Stomach (tissue), 9 donors: ENCODE data around the gene HSD11B1L. TPM values are rescaled to one million over a fixed set of nuclear protein-coding genes. Genes with fewer than 3 reads are reported as not detected.

Experiments
- DNase-seq, 2 donors: peaks; one replicate each; pipeline versions ENCODE4 v3.0.0 to v3.0.0-alpha.2; 2013 to 2019
- H3K27ac ChIP-seq, 5 donors: fragments of 200-600 bp in 4 of 5; sonication (generic) in 4 of 5; one replicate each; pipeline ENCODE4 v1.5.1; 2013 to 2019; ENCODE audit warnings: mild to moderate bottlenecking in 1 of 5, moderate library complexity in 1 of 5
- H3K27me3 ChIP-seq, 3 donors: fragments of 200-600 bp; sonication (generic); one replicate each; pipeline ENCODE4 v1.5.1; 2017 to 2019; ENCODE audit warnings: mixed run types in 1 of 3
- H3K36me3 ChIP-seq, 4 donors: fragments of 200-600 bp; sonication (generic); 1 replicate in 3 of 4; 2 replicates in 1 of 4; pipeline ENCODE4 v1.5.1; 2016 to 2019
- H3K4me1 ChIP-seq, 4 donors: fragments of 200-600 bp; sonication (generic); one replicate each; pipeline ENCODE4 v1.5.1; 2016 to 2019
- H3K4me3 ChIP-seq, 4 donors: fragments of 200-600 bp; sonication (generic) in 3 of 4; one replicate each; pipeline ENCODE4 v1.5.1; 2016 to 2019; ENCODE audit warnings: mild to moderate bottlenecking in 1 of 4
- H3K9me3 ChIP-seq, 4 donors: fragments of 200-600 bp; sonication (generic); one replicate each; pipeline ENCODE4 v1.5.1; 2016 to 2019
- CTCF ChIP-seq, 7 experiments: fragments of 450-650 bp in 4 of 7; fragments of 200-600 bp in 3 of 7; sonication (generic) in 3 of 7; IDR thresholded peaks; one replicate each; pipeline ENCODE4 v1.5.1; 2016 to 2019; ENCODE audit warnings: antibody characterized with exemption in 7 of 7, control low read depth in 2 of 7, mild to moderate bottlenecking in 1 of 7
- EP300 ChIP-seq: sonication (generic); formaldehyde crosslinking; IDR thresholded peaks from one replicate; pipeline ENCODE4 v1.6.1; 2017; ENCODE audit warnings: antibody characterized with exemption
- POLR2A ChIP-seq, 4 donors: fragments of 450-650 bp; IDR thresholded peaks; one replicate each; pipeline ENCODE4 v1.6.1; 2016; ENCODE audit warnings: antibody characterized with exemption in 4 of 4, control low read depth in 2 of 4, mild to moderate bottlenecking in 1 of 4, moderate library complexity in 1 of 4
- POLR2AphosphoS5 ChIP-seq, 3 donors: sonication (generic); formaldehyde crosslinking; IDR thresholded peaks; one replicate each; pipeline ENCODE4 v1.6.1; 2016; ENCODE audit warnings: antibody characterized with exemption in 3 of 3
- WGBS, 5 donors: extraction: QIAGEN DNeasy Blood & Tissue Kit in 3 of 5; methylation state at CpG; one replicate each; pipeline versions ENCODE4 v1.1.5 to v1.1.7; 2013 to 2018; 5-methylcytosine and 5-hydroxymethylcytosine counted together
- intact Hi-C: fragments of 100-400 bp; cut with DNase I; formaldehyde crosslinking; loops from one replicate; pipeline ENCODE4 v1.15.1; 2023; ENCODE audit warnings: low total_unique reads
- polyA plus RNA-seq, 3 donors: library from polyadenylated mRNA; stranded (reverse); fragments of 200-250 nt; gene quantifications; one replicate each; pipeline ENCODE4 v1.2.3, GENCODE V29; 2013
- total RNA-seq, 5 donors: library from RNA; depleted of rRNA; stranded (reverse); fragments of >200 nt; gene quantifications; one replicate each; pipeline versions ENCODE4 v1.1.0 to v1.2.3, GENCODE V29; 2014 to 2016
- donor health status: healthy with polysubstance abuse.
- donor health status: Bipolar disorder and iron deficiency.
- donor health status: healthy.

Gene HSD11B1L
- total and polyA plus RNA-seq, 8 donors, result 0.89 to 26.8 (median 5.4) TPM

GRCh38 chr19:5679289-5680083 is 1.3 kb upstream of the HSD11B1L start:
- no peaks in the 10 kb centered on the region for H3K9me3 ChIP-seq
- peak overlapping the region; percentile 82 to 94 (median 91) for H3K27ac ChIP-seq
- H3K27me3 ChIP-seq, result no peaks in the 10 kb centered on the region
- TF ChIP-seq CTCF (IDR thresholded peaks at IDR 0.05) (no peak), POLR2A (IDR thresholded peaks at IDR 0.05) (no peak), EP300 (no peak), POLR2AphosphoS5 (IDR thresholded peaks at IDR 0.05) (no peak)
- peaks cover 13 to 26% (median 24%) of the 10 kb centered on the region in 4 donors for H3K4me1 ChIP-seq
- peak overlapping the region; percentile 70 to 98 (median 80) for H3K4me3 ChIP-seq
- intact Hi-C loops, result no loop called here
- 21 to 48% (median 25%) methylated on average over 7 to 26 of the region's 26 CpGs for WGBS, 5 donors
- H3K36me3 ChIP-seq, result peaks cover 0 to 13% (median 12%) of the 10 kb centered on the region in 4 donors
- no peak for DNase-seq

- 0 to 1% (median 0%) methylated on average over 20 to 23 of the region's 23 CpGs for WGBS, 5 donors
- DNase-seq, result no peak
- Histone ChIP-seq H3K9me3 (no peaks in the 10 kb centered on the region), H3K27me3 (no peaks in the 10 kb centered on the region), H3K36me3 (peaks cover 0 to 13% (median 12%) of the 10 kb centered on the region in 4 donors), H3K4me1 (peaks cover 13 to 26% (median 24%) of the 10 kb centered on the region in 4 donors), H3K27ac (peak overlapping the region; percentile 82 to 94 (median 91)), H3K4me3 (peak overlapping the region; percentile 70 to 98 (median 80))
- intact Hi-C loops, result no loop called here
- TF ChIP-seq POLR2A (IDR thresholded peaks at IDR 0.05) (no peak), EP300 (no peak), POLR2AphosphoS5 (IDR thresholded peaks at IDR 0.05) (no peak), CTCF (IDR thresholded peaks at IDR 0.05) (no peak)
These were observed 767 bp upstream of the HSD11B1L start for GRCh38 chr19:5680084-5680436.

DNA sequence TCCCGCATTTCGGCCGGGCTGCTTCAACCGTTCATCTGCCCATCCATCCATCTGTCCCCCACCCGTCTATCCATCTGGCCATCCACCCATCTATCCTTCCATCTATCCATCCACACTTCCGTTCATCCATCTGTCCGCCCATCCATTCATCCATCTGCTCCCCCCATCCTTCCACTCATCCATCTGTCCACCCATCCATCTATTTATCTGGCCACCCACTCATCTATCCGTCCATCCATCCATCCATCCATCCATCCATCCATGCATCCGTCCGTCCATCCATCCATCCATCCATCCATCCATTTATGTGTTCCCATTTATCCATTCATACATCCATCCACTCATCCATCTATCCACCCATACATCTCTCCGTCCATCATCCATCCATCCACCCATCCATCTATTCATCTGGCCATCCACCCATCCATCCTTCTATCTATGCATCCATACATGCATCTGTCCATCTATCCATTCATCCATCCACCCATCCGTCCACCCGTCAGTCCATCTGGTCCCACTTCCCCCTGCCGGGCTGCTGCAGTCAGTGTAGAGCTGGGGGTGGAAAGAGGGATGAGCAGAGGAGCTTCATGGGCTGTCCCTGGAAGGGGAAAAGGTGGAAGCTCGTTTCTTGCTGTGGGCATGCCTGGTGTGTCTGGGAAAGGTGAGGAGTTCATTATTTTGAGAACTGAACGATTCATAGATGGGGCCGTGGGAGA is 722 bp downstream of the HSD11B1L start:
- peaks cover 18 to 31% (median 28%) of the 10 kb centered on the region in 4 donors for H3K4me1 ChIP-seq
- H3K4me3 ChIP-seq, result peak overlapping the region; percentile 70 to 98 (median 80)
- peak overlapping the region in 2 of 5 donors; percentile 90 to 91 for H3K27ac ChIP-seq
- peaks cover 0 to 13% (median 12%) of the 10 kb centered on the region in 4 donors for H3K36me3 ChIP-seq
- TF ChIP-seq POLR2AphosphoS5 (IDR thresholded peaks at IDR 0.05) (no peak), CTCF (IDR thresholded peaks at IDR 0.05) (no peak), POLR2A (IDR thresholded peaks at IDR 0.05) (no peak), EP300 (no peak)
- intact Hi-C loops, result no loop called here
- peak in 1 of 2 donors; percentile 8 for DNase-seq
- H3K9me3 ChIP-seq, result no peaks in the 10 kb centered on the region
- no peaks in the 10 kb centered on the region for H3K27me3 ChIP-seq
- WGBS, 5 donors, result 61 to 67% (median 63%) methylated on average over 17 of the region's 17 CpGs

DNA sequence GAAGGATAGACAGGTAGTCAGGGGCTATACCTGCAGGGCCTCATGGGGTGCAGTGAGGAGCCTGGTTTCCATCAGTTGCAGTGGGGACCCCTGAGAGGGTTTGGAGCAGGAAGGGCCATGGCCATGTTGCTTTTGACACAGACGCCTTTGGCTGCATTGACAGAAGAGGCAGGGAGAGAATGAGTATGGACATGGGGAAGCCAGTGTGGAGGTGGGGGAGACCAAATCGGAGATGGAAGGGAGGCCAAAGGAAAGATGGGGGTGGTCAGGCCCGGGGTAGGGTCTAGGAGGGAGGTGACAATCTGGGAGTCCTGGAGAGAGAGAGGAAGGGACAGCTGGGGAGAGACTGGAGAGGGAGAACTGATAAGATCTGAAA is 1.3 kb downstream of the HSD11B1L start:
- no peak for TF ChIP-seq CTCF (IDR thresholded peaks at IDR 0.05)
- no peak for TF ChIP-seq EP300
- TF ChIP-seq POLR2A (IDR thresholded peaks at IDR 0.05), result no peak
- no peak for TF ChIP-seq POLR2AphosphoS5 (IDR thresholded peaks at IDR 0.05)
- Histone ChIP-seq H3K4me1 (peaks cover 18 to 36% (median 30%) of the 10 kb centered on the region in 4 donors), H3K27me3 (no peaks in the 10 kb centered on the region), H3K36me3 (peaks cover 0 to 13% (median 12%) of the 10 kb centered on the region in 4 donors), H3K4me3 (no peak overlapping the region), H3K27ac (no peak overlapping the region), H3K9me3 (no peaks in the 10 kb centered on the region)
- intact Hi-C loops, result no loop called here
- DNase-seq, result no peak
- WGBS, 5 donors, result 87 to 95% (median 89%) methylated on average over 3 of the region's 3 CpGs
